HL-60/S4 (cell line): Measurements from ENCODE around the gene RHOT2.
"Not testable (repeated sequence)": the region's sequence is repeated elsewhere in the genome, so short reads cannot be mapped to it uniquely, and the experiment has no call there.

Experiments
- in situ Hi-C: fragments of 300-500 bp; cut with MboI; formaldehyde crosslinking; loops from 2 replicates; pipeline ENCODE4 v1.14.3; 2022; ENCODE audit warnings: low sequenced_read_pairs

The RHOT2 gene

GRCh38 chr16:679814-680624, 12.1 kb downstream of the RHOT2 start, which contains the start of gene STUB1:
TSS of gene STUB1 (plus strand) at chr16:680410. CDS start at chr16:680526, 116 bp downstream.
- in situ Hi-C loops, result no loop called here

- in situ Hi-C loops, result no loop called here
Measured at GRCh38 chr16:680625-680945, 12.7 kb downstream of the RHOT2 start.

GRCh38 chr16:680967-681745, 13.2 kb downstream of the RHOT2 start:
- in situ Hi-C loops, result no loop called here

- in situ Hi-C loops, result no loop called here
Measured at GRCh38 chr16:681746-682427, 14.0 kb downstream of the RHOT2 start.

GRCh38 chr16:682493-683395, 14.8 kb downstream of the RHOT2 start:
- in situ Hi-C loops, result no loop called here

- in situ Hi-C loops, result no loop called here
Measured at GRCh38 chr16:683396-684070, 15.6 kb downstream of the RHOT2 start.

- in situ Hi-C loops, result no loop called here
Measured at GRCh38 chr16:684071-684794, 16.3 kb downstream of the RHOT2 start, which contains the start of gene JMJD8. TSS of gene JMJD8 (minus strand) at chr16:684334. CDS start at chr16:684319, 15 bp downstream.

- in situ Hi-C loops, result no loop called here
Measured at GRCh38 chr16:684961-685696, 17.2 kb downstream of the RHOT2 start.

GRCh38 chr16:685967-686366, 18.0 kb downstream of the RHOT2 start:
- in situ Hi-C loops, result no loop called here

GRCh38 chr16:686459-687260, 18.7 kb downstream of the RHOT2 start:
- in situ Hi-C loops, result no loop called here

- in situ Hi-C loops, result no loop called here
Measured at GRCh38 chr16:687499-687898, 19.6 kb downstream of the RHOT2 start.

- in situ Hi-C loops, result no loop called here
Measured at GRCh38 chr16:689175-689897, 21.4 kb downstream of the RHOT2 start.

- in situ Hi-C loops, result not testable (repeated sequence)
Measured at GRCh38 chr16:691242-691641, 23.3 kb downstream of the RHOT2 start.

GRCh38 chr16:692356-693108, 24.6 kb downstream of the RHOT2 start:
- in situ Hi-C loops, result no loop called here

- in situ Hi-C loops, result no loop called here
Measured at GRCh38 chr16:693364-693763, 25.4 kb downstream of the RHOT2 start.

GRCh38 chr16:693766-694165, 25.8 kb downstream of the RHOT2 start:
- in situ Hi-C loops, result no loop called here
